DMS153 (cell line): ENCODE data around the gene RGS6.
"Not testable (repeated sequence)": the region's sequence is repeated elsewhere in the genome, so short reads cannot be mapped to it uniquely, and the experiment has no call there.

Source experiments
- DNase-seq: peaks from one replicate; lab custom pipeline; 2025; lab: John Stamatoyannopoulos, UW

Gene RGS6

GRCh38 chr14:71932229-71932981 lies at the start of gene RGS6:
Gene RGS6 (plus strand): TSS chr14:71932429.
- DNase-seq, result peak; percentile 59

GRCh38 chr14:71883094-71883493 lies 49.1 kb upstream of the RGS6 start:
- DNase-seq, result no peak

DNA sequence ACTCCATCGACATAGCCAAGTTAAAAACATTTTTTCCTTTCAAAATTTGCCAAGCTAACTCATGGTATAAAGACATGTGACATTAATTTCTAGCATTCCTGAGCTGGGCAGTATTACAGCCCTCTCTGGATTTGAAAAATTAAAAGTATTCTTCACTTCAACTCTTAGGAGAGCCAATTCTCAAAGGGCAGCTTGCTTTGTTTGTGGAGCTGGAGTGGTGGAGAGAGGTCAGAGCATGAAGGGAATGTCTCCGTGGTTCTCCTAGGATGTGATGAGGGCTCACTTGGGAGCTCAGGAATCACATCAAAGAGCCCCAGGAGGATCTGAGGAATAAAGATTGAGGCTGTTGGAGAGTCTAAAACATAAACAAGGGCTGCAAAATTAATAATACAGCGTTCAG lies 46.9 kb upstream of the RGS6 start:
- DNase-seq, result no peak

- DNase-seq, result not testable (repeated sequence)
Observed at GRCh38 chr14:71887802-71888201, 44.4 kb upstream of the RGS6 start.

DNA sequence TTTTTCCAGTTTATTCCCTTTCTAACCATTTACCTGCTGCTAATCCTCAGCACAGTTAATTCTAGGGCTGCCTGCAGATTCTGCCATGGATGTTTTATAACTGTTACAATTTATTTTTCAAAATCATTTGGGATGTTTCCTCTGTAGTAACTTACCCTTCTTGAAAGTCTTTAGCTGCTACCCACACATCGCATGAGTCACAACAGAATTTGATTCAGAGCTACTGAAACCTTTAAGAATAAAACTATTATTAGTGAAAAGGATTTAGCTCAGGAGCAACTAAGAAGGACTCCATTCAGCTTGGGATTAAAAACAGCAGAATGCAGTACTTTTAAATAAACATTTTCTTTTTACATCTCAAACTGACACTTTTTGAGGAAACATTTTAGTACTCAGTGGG lies 41.7 kb upstream of the RGS6 start:
- DNase-seq, result no peak

DNA sequence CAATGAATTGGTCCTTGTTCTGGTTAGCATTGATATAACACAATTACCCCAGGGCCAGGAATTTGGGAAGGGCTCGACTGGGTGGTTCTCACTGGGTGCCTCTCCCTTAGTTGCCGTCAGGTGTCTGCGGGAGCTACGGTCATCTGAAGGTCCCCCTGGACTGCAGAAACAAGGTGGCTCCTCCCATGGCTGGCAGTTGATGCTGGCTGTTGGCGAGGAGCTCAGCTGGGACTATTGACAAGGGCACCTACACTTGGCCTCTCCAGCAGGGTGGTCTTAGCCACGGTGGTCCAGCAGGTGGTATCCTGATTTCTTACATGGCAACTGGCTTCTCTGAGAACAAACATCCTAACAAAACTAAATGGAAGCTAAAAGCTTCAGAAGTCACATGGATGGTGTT lies 41.0 kb upstream of the RGS6 start:
- no peak for DNase-seq

DNA sequence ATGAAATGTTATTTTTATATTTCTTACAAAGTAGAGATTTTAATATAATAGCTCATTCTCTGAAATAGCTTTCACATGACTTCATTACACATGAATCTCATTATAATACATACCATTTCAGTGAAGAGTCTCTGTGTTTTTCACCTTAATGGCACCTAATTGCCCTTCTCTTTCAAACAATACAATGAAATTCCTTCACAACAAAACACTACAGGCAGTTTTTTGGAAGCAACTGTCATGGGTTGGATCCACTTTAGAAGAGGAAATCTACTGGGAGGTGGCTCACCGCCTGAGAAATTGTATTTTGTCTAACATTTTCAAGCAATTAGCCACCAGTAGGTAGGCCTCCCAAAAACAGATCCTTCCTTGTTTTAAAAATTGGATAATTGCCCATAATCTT lies 40.3 kb upstream of the RGS6 start:
- DNase-seq, result no peak

DNA sequence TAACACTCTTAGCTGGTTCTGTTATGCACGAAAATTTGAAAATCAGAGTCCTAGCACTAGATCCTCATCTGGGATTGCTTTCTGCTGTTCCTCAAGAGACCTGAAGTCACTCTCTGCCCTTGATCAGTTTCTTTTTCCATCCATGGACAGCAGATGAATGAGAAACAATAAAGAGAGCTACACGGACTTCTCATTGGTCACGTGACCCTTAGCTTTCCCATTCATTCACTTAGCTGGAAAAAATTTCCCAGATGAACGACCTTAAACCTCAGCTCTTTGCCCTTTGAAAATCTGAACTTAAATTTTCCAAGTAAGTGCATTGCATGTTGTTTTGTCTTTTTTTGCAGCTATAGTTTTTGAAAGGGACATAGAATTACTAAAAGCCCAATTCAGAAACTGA lies 27.2 kb upstream of the RGS6 start:
- DNase-seq, result no peak

- no peak for DNase-seq
Observed at GRCh38 chr14:71905860-71906259, 26.4 kb upstream of the RGS6 start.

DNA sequence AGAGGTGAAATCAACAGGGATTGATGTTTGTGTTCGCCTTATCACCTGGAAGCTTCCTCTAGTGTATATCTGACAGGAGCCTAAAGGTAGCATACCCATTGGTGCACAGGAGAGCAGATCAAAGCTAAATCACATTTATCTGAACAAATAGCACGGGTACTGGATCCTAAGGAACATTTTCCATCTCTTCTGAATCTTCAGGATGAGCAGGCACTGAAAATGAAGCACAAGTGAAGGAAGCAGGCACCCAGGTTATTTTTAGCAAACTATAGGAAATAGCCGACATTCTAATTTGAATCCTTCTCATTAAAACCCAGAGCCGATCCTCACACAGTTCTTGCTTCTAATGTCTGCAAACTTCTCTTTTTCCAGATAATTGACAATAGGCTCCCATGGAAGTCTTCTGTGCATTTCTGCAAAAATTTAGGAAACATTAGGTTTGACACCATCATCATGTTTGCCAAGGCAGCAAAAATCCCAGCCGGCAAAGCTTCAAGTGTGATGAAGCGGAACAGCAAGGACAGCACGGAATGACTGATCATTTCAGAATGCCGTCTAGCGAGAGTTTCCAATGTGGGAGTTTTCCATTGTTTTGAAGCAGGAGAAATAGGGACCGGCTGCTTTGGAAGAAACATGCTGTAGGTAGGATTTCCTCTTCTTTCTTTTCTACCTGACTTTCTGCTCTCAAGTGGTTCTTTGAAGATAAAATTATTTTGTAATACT lies 24.3 kb upstream of the RGS6 start:
- DNase-seq, result no peak

- no peak for DNase-seq
Observed at GRCh38 chr14:71911669-71912068, 20.6 kb upstream of the RGS6 start.

DNA sequence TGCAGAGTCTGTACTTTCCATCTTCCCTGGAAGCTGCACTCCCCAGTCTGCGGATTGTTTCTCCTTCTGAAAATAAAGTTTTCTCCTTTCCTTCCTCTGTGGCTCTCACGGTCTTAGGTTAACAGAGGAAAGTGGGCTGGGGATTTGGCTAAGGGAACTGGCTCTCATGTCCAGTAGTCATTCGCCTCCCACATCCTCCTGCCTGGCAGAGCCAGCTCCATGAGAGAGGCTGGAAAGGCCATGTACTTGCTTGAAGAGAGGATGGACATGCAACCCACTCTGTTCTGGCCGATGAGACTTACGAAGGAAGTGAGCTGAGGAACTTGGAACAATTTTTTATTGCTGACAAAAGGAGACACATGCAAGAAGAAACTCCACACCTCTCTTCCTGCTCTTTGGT lies 18.9 kb upstream of the RGS6 start:
- no peak for DNase-seq

DNA sequence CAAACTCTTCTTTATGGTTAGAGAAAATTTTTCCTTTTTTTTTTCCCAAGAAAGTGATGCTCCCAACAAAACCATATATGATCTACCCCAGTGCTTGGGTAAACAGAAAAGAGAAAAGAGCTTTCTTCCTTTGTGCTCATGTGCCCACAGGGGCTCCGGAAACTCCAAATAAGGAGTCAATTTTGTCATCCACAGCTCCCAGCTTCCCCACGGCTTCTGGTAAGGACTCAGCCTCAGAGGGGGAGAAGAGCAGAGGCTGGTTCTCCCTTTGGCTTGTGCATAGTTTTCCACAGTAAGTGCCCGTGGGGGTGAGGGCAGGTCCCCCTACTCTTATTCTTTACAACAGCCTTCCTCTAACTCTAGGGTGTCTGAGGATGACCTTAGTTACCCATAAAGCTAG lies 13.3 kb upstream of the RGS6 start:
- DNase-seq, result no peak

DNA sequence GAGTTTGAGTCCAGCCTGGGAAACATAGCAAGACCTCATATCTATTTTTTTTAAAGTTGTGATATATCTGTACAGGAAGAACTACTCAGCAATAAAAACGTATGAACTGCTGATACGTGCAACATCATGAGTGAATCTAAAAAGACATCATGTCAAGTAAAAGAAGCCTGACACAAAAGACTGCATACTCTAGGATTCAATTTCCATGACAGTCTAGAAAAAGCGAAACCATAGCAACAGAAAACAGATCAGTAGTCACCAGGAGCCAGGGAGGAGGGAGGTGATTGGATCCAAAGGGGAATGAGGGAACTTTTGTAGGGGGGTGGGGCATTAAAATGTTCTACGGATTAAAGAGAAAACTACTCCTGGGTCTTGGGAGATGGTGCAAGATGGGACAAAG lies 8.7 kb upstream of the RGS6 start:
- no peak for DNase-seq

DNA sequence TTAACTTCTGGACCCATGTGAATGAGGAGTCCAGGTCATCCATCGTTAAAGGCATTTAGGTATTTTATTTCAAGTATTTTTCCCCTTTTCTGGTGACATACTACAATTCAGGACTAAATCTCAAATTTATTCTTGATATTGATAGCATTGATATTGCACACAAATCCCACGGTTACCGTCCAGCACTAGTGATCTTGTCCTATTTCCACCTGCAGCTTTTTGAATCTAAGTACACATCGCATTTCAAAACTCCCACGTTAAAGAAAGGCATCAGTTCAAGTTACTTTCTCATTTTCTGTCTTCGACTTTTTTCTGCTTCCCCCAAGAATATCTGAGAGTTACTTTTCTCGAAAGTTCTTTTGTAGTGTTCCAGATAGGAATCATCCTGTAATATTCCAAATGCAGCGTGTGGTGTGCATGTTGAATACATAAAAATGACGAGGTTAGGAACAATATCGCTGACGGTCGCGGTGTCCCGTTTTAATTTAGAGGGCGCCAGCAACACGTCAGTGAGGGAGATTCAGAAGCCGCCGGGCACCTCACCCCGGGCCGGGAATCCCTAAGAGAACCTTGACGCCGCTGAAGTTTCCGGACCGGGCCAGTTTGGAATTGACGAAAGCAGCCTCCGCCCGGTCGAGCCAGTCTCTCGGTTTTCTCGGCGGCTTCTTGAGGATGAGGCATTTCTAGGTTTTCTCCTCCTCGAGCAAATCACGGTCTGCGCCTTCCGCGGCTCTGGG lies 569 bp upstream of the RGS6 start:
- no peak for DNase-seq

DNA sequence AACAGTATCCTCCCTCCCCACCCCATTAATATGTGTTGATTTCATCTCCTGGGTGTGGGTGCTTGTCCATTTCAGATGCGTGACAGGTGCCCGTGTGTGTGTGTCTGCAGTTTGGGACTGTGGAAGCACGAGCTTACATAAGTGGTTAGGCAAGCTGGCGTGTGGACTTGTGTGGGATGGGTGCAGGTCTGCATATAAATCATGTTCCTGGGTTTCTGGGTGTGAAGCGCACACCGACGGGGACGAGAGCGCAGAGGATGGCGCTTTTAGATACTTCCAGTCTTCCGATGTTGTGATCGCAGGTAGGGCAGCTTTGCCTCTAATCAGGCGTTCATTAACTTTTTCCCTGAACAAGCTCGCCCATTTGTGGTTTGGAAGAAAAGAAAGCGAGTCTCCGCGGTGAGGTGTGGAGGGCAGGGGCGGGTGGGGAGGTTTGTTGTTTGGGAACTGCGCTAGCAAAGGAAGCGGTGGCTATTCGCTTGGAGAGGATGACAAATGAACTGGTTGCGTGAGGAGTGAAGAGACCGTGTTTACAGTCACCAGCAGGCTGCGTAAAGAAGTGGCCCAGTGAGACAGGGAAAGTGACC lies 865 bp downstream of the RGS6 start:
- peak; percentile 16 for DNase-seq

DNA sequence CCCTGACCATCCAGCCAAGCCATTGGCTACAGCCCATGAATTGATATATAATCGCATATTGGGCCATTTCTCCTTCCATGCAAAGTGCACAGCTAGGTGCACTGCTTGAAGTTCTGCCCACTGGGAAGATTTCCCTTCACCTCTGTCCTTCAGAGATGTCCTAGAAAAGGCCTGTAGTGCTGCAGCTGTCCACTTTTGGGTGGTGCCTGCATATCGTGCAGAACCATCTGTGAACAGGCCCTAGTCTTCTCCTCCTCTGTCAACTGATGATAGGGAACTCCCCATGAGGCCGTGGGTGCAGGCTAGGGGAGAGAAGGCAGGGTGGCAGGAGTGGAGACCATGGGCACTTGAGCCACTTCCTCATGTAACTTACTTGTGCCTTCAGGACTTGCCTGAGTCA lies 6.0 kb downstream of the RGS6 start:
- DNase-seq, result not testable (repeated sequence)

DNA sequence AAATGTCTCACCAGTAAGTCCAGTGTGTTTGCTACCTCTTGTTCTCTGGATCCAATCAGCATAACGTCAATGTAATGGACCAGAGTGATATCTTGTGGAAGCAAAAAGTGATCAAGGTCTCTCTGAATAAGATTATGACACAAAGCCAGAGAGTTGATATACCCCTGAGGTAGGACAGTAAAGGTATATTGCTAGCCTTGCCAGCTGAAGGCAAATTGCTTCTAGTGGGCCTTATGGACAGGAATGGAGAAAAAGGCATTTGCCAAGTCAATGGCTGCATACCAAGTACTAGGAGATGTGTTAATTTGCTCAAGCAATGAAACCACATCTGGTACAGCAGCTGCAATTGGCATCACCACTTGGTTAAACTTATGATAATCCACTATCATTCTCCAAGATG lies 7.1 kb downstream of the RGS6 start:
- not testable (repeated sequence) for DNase-seq

- not testable (repeated sequence) for DNase-seq
Observed at GRCh38 chr14:71940500-71940899, 8.3 kb downstream of the RGS6 start.

- DNase-seq, result not testable (repeated sequence)
Observed at GRCh38 chr14:71941616-71942015, 9.4 kb downstream of the RGS6 start.

DNA sequence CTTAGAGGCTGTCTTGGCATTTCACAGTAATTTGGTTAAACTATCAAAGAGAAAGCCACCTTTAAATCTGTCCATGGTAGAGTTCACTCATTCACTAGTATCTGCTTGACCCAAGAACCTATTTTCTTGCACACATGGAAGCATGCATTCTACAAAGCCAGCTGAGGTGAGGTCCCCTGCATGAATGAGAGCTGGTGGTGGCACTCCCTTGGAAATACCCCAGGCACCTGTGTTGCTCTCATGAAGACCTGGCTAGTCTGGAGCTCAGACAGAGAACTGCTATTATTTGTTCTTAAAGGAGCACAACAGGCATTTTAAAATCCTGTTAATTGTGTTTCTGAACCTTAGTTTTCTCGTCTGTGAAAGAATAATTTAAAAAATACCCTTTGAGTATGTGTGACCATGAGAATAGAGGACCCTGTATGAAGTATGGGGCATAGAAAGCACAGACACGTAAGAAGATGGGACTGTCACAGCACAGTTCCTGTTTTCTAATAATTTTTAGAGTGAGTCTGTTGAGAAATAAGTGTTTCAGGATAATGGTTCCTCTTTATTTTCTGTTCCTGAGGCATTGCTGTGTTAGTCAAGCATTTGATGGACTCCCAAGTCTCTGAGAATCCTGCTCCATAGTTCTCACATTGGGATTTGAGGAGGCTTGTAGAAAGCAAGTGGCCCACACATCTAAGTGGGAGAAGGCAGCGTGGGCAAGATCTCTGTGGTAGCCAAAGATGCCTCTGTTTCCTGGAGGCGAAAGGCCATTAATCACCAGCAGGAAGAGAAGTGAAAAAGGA lies 10.9 kb downstream of the RGS6 start:
- no peak for DNase-seq

DNA sequence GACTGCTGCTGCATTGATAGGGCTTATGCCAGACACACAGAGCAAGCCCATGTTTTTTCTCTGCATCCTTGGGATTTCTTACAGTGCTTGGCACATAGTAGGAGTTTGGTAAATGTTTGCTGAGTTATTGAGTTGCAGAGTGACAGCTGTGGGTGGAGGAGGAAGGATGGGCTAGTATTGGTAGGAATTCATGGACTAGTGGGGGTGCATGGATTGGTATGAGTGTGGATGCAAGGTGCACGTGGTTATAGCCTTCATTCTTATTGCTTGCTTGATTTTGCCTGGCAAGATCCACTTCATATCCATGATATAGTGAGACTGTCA lies 11.4 kb downstream of the RGS6 start:
- DNase-seq, result no peak
